ENCODE data around the gene OOEP. TPM values are rescaled to one million over a fixed set of nuclear protein-coding genes. Genes with fewer than 3 reads are reported as not detected.

Gene OOEP
- total RNA-seq, 2 experiments from 2014 or later: 0.55 to 0.86 TPM

GRCh38 chr6:73364549-73364948, 5.1 kb downstream of the OOEP start:
- intact Hi-C loops (cut with DNase I, micrococcal nuclease): no loop called here
- CTCF ChIA-PET: no interaction called here
- ATAC-seq (no peak), DNase-seq (no peak)
- POLR2A ChIA-PET: no interaction called here
- H3K9me3 Mint-ChIP-seq (ENCODE audit: low read depth): no peaks in the 10 kb centered on the region
- no peak overlapping the region for H3K4me3 Mint-ChIP-seq
- no peaks in the 10 kb centered on the region for H3K36me3 Mint-ChIP-seq (ENCODE audit: low read depth)
- H3K4me1 Mint-ChIP-seq: no peaks in the 10 kb centered on the region
- H3K27ac Mint-ChIP-seq: no peak overlapping the region
- H3K27me3 Mint-ChIP-seq: no peaks in the 10 kb centered on the region

- intact Hi-C loops (cut with DNase I, micrococcal nuclease): no loop called here
- no peaks in the 10 kb centered on the region for H3K4me1 Mint-ChIP-seq
- POLR2A ChIA-PET: no interaction called here
- ATAC-seq: no peak
- no peaks in the 10 kb centered on the region for H3K36me3 Mint-ChIP-seq (ENCODE audit: low read depth)
- H3K27me3 Mint-ChIP-seq: no peaks in the 10 kb centered on the region
- H3K27ac Mint-ChIP-seq: no peak overlapping the region
- no peak for DNase-seq
- CTCF ChIA-PET: no interaction called here
- H3K4me3 Mint-ChIP-seq: no peak overlapping the region
- no peaks in the 10 kb centered on the region for H3K9me3 Mint-ChIP-seq (ENCODE audit: low read depth)
These were observed 5.6 kb downstream of the OOEP start for GRCh38 chr6:73364121-73364520.

- H3K27me3 Mint-ChIP-seq: no peaks in the 10 kb centered on the region
- ChIA-PET POLR2A (no interaction called here), CTCF (no interaction called here)
- no peak overlapping the region for H3K4me3 Mint-ChIP-seq
- no peak for ATAC-seq
- H3K27ac Mint-ChIP-seq: no peak overlapping the region
- no peaks in the 10 kb centered on the region for H3K36me3 Mint-ChIP-seq (ENCODE audit: low read depth)
- H3K4me1 Mint-ChIP-seq: no peaks in the 10 kb centered on the region
- H3K9me3 Mint-ChIP-seq (ENCODE audit: low read depth): no peaks in the 10 kb centered on the region
- intact Hi-C loops (cut with DNase I, micrococcal nuclease): no loop called here
- no peak for DNase-seq
These were observed 6.2 kb downstream of the OOEP start for GRCh38 chr6:73363537-73363875.

- no peaks in the 10 kb centered on the region for H3K36me3 Mint-ChIP-seq (ENCODE audit: low read depth)
- H3K4me3 Mint-ChIP-seq: no peak overlapping the region
- H3K27ac Mint-ChIP-seq: no peak overlapping the region
- ChIA-PET CTCF (no interaction called here), POLR2A (no interaction called here)
- H3K27me3 Mint-ChIP-seq: no peaks in the 10 kb centered on the region
- no peaks in the 10 kb centered on the region for H3K4me1 Mint-ChIP-seq
- no peaks in the 10 kb centered on the region for H3K9me3 Mint-ChIP-seq (ENCODE audit: low read depth)
- DNase-seq (no peak), ATAC-seq (no peak)
- intact Hi-C loops (cut with DNase I, micrococcal nuclease): no loop called here
These were observed 6.7 kb downstream of the OOEP start for GRCh38 chr6:73362869-73363536.

- CTCF ChIA-PET: no interaction called here
- peaks cover 2% of the 10 kb centered on the region for H3K27me3 Mint-ChIP-seq
- no peaks in the 10 kb centered on the region for H3K36me3 Mint-ChIP-seq (ENCODE audit: low read depth)
- H3K4me3 Mint-ChIP-seq: no peak within 1 kb of the TSS
- POLR2A ChIA-PET: no interaction called here
- H3K9me3 Mint-ChIP-seq (ENCODE audit: low read depth): no peaks in the 10 kb centered on the region
- H3K4me1 Mint-ChIP-seq: no peaks in the 10 kb centered on the region
- no peak within 1 kb of the TSS for H3K27ac Mint-ChIP-seq
- ATAC-seq (no peak), DNase-seq (no peak)
- intact Hi-C loops (cut with DNase I, micrococcal nuclease): no loop called here
These were observed 7.3 kb downstream of the OOEP start, which contains the start of gene KHDC3L for GRCh38 chr6:73362358-73362757. TSS of gene KHDC3L (plus strand) at chr6:73362658. CDS start at chr6:73362730, 72 bp downstream.

- Mint-ChIP-seq H3K27ac (no peak within 1 kb of the TSS), H3K27me3 (peaks cover 11% of the 10 kb centered on the region), H3K4me1 (no peaks in the 10 kb centered on the region), H3K4me3 (no peak within 1 kb of the TSS), H3K36me3 (ENCODE audit: low read depth) (no peaks in the 10 kb centered on the region), H3K9me3 (ENCODE audit: low read depth) (no peaks in the 10 kb centered on the region)
- ChIA-PET CTCF (no interaction called here), POLR2A (no interaction called here)
- ATAC-seq: no peak
- intact Hi-C loops (cut with DNase I, micrococcal nuclease): no loop called here
- no peak for DNase-seq
These were observed 15.8 kb downstream of the OOEP start, which contains the start of gene DPPA5 for GRCh38 chr6:73353636-73354593. TSS of gene DPPA5 (minus strand) at chr6:73354276. CDS start at chr6:73354225, 51 bp downstream.

- Mint-ChIP-seq H3K4me1 (no peaks in the 10 kb centered on the region), H3K36me3 (ENCODE audit: low read depth) (no peaks in the 10 kb centered on the region), H3K4me3 (no peak overlapping the region), H3K9me3 (ENCODE audit: low read depth) (no peaks in the 10 kb centered on the region), H3K27me3 (peaks cover 11% of the 10 kb centered on the region), H3K27ac (no peak overlapping the region)
- intact Hi-C loops (cut with DNase I, micrococcal nuclease): no loop called here
- POLR2A ChIA-PET: no interaction called here
- CTCF ChIA-PET: interaction anchor here (0.9 kb wide), 1 partner anchor 263 kb away, joined by 3 read pairs; no protein-coding TSS in a partner anchor
- no peak for ATAC-seq
- no peak for DNase-seq
These were observed 20.4 kb downstream of the OOEP start for GRCh38 chr6:73349311-73349710.

GRCh38 chr6:73348550-73349204, 21.0 kb downstream of the OOEP start:
- intact Hi-C loops (cut with DNase I, micrococcal nuclease): no loop called here
- ChIA-PET POLR2A (no interaction called here), CTCF (no interaction called here)
- Mint-ChIP-seq H3K9me3 (ENCODE audit: low read depth) (no peaks in the 10 kb centered on the region), H3K27me3 (peaks cover 11% of the 10 kb centered on the region), H3K4me3 (no peak overlapping the region), H3K4me1 (no peaks in the 10 kb centered on the region), H3K27ac (no peak overlapping the region), H3K36me3 (ENCODE audit: low read depth) (no peaks in the 10 kb centered on the region)
- DNase-seq: no peak
- ATAC-seq: no peak

- ChIA-PET CTCF (interaction anchor here (0.6 to 0.7 kb wide), 2 partner anchors 16 to 182 kb away, joined by 3 read pairs; no protein-coding TSS in a partner anchor), POLR2A (no interaction called here)
- H3K4me1 Mint-ChIP-seq: no peaks in the 10 kb centered on the region
- H3K36me3 Mint-ChIP-seq (ENCODE audit: low read depth): no peaks in the 10 kb centered on the region
- H3K27ac Mint-ChIP-seq: no peak overlapping the region
- peaks cover 2% of the 10 kb centered on the region for H3K27me3 Mint-ChIP-seq
- ATAC-seq (no peak), DNase-seq (no peak)
- no peak overlapping the region for H3K4me3 Mint-ChIP-seq
- H3K9me3 Mint-ChIP-seq (ENCODE audit: low read depth): no peaks in the 10 kb centered on the region
- intact Hi-C loops (cut with DNase I, micrococcal nuclease): no loop called here
These were observed 26.5 kb downstream of the OOEP start for GRCh38 chr6:73343164-73343563.

GRCh38 chr6:73342174-73342573, 27.5 kb downstream of the OOEP start:
- Mint-ChIP-seq H3K36me3 (ENCODE audit: low read depth) (no peaks in the 10 kb centered on the region), H3K4me1 (no peaks in the 10 kb centered on the region), H3K27me3 (no peaks in the 10 kb centered on the region), H3K27ac (no peak overlapping the region), H3K9me3 (ENCODE audit: low read depth) (no peaks in the 10 kb centered on the region), H3K4me3 (no peak overlapping the region)
- ChIA-PET POLR2A (no interaction called here), CTCF (no interaction called here)
- ATAC-seq: no peak
- intact Hi-C loops (cut with DNase I, micrococcal nuclease): no loop called here
- DNase-seq: no peak

GRCh38 chr6:73341335-73341734, 28.4 kb downstream of the OOEP start:
- DNase-seq: no peak
- H3K27me3 Mint-ChIP-seq: no peaks in the 10 kb centered on the region
- H3K36me3 Mint-ChIP-seq (ENCODE audit: low read depth): no peaks in the 10 kb centered on the region
- intact Hi-C loops (cut with DNase I, micrococcal nuclease): no loop called here
- H3K4me1 Mint-ChIP-seq: no peaks in the 10 kb centered on the region
- H3K9me3 Mint-ChIP-seq (ENCODE audit: low read depth): no peaks in the 10 kb centered on the region
- POLR2A ChIA-PET: no interaction called here
- no peak overlapping the region for H3K4me3 Mint-ChIP-seq
- no peak for ATAC-seq
- CTCF ChIA-PET: no interaction called here
- no peak overlapping the region for H3K27ac Mint-ChIP-seq

GRCh38 chr6:73340048-73340447, 29.6 kb downstream of the OOEP start:
- no peaks in the 10 kb centered on the region for H3K27me3 Mint-ChIP-seq
- ChIA-PET POLR2A (no interaction called here), CTCF (interaction anchor here (0.6 to 0.7 kb wide), 2 partner anchors 25 to 175 kb away, joined by 3 read pairs; no protein-coding TSS in a partner anchor)
- intact Hi-C loops (cut with DNase I, micrococcal nuclease): no loop called here
- no peaks in the 10 kb centered on the region for H3K4me1 Mint-ChIP-seq
- no peaks in the 10 kb centered on the region for H3K36me3 Mint-ChIP-seq (ENCODE audit: low read depth)
- no peak overlapping the region for H3K27ac Mint-ChIP-seq
- ATAC-seq (no peak), DNase-seq (no peak)
- H3K4me3 Mint-ChIP-seq: no peak overlapping the region
- H3K9me3 Mint-ChIP-seq (ENCODE audit: low read depth): no peaks in the 10 kb centered on the region
